Measurements from ENCODE around the gene DDX1. TPM values are rescaled to one million over a fixed set of nuclear protein-coding genes. Genes with fewer than 3 reads are reported as not detected.

Gene DDX1
- total RNA-seq, 1 donor from 2014 or later: 112 TPM

DNA sequence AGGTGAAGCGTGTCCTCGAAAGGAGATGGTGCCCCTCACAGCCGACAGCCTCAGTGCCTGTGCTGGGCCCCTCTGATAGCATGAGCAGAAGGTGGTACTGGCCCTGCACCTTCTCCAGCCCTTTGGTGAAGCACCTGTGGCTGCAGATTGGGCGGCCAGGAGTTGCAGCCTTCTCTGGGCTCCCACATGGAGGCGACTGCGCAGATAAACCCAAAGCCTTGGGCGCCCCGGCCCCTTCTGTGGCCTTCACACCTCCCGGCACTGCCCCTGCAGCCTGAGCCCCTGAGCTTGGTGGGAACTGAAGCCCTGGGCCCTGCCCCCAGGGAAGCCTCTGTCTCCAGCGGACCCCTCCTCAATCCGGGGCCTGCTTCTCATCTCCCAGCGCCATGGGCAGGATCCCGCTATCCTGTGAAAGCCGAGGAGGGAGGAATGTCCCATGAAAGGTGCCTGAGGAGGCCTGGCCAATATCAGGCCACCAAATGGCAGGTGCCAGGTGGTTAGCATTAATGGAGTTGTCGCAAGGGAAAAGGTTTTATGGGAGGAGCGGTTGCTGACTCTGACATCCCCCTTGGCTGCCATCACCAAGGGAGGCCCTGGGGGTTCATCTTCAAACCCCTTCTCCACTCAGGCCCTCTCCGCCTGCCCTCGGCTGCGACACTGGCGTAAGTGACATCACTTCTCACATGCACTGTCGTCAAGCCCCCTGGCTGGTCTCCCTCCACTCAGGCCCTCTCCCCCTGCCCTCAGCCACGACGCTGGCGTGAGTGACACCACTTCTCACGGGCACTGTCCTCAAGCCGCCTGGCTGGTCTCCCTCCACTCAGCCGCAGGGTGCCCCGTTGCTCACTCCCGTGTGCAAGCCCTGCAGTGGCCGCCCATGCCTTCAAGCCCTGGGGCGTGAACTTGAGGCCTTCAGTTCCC, 62.4 kb downstream of the DDX1 start:
- no peak for DNase-seq (ENCODE audit: low spot score)
- intact Hi-C loops (cut with DNase I): no loop called here

DNA sequence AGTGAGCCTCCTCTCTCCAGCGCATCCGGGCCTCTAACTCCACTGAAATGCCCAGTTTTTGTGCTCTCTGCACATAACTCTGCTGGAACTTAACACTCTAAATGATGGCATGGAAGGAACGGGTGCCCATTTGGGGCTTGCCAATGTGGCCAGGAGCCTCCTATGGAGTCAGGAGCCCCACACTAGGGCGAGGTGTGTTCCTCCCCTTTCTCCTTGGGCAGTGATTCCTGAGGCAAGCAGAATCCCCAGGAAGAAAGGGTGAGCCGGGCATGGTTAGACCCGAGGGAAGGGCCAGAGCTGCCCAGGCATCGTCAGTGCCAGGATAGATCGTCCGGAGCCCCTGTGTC, 63.0 kb downstream of the DDX1 start:
- intact Hi-C loops (cut with DNase I): no loop called here
- DNase-seq (ENCODE audit: low spot score): no peak

- DNase-seq (ENCODE audit: low spot score): no peak
- intact Hi-C loops (cut with DNase I): no loop called here
Observed at GRCh38 chr2:15655123-15655887, 63.6 kb downstream of the DDX1 start.

DNA sequence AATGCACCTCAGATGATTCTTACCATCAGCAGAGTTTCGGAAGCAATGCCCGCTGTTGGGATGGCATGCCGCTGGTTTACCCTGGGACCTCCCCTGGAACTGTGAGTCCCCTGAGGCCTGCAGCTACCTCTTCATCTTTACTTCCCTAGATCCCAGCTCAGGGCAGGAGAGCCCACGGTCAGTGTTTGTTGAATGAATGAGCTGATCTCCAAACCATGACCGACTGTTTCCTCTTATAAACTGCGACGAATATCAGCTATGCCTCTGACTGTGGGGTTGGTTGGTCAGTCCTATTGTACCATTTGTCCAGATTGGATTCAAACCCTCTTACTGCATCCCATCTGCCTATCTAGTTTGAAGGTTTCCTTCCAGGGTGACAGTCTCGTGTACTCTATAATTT, 64.4 kb downstream of the DDX1 start:
- DNase-seq (ENCODE audit: low spot score): no peak
- intact Hi-C loops (cut with DNase I): no loop called here

GRCh38 chr2:15657759-15658158, 66.1 kb downstream of the DDX1 start:
- no peak for DNase-seq (ENCODE audit: low spot score)
- intact Hi-C loops (cut with DNase I): no loop called here

DNA sequence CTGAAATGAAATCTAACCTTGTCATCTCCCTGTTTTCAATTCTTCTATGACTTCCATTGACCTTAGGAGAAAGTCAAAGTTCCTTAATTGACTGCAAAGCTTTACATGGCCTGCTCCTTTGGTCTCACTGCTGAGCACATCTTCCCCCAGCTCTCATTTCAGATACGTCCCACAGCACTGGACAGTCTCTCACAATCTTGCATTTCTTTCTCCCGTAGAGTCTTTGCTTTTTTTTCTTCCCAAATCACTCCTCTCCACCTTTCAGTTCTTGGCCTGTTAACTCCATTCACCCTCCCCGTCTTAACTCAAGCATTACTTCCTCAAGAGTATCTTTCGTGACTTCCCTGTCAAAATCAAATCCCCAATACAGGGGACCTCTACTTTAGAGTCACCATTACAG, 67.2 kb downstream of the DDX1 start:
- no peak for DNase-seq (ENCODE audit: low spot score)
- intact Hi-C loops (cut with DNase I): no loop called here

GRCh38 chr2:15660491-15661294, 69.0 kb downstream of the DDX1 start:
- intact Hi-C loops (cut with DNase I): no loop called here
- DNase-seq (ENCODE audit: low spot score): no peak

- intact Hi-C loops (cut with DNase I): no loop called here
- DNase-seq (ENCODE audit: low spot score): no peak
Observed at GRCh38 chr2:15661295-15661569, 69.6 kb downstream of the DDX1 start.

- intact Hi-C loops (cut with DNase I): no loop called here
- DNase-seq (ENCODE audit: low spot score): no peak
Observed at GRCh38 chr2:15662026-15662425, 70.4 kb downstream of the DDX1 start.

- DNase-seq (ENCODE audit: low spot score): no peak
- intact Hi-C loops (cut with DNase I): no loop called here
Observed at GRCh38 chr2:15662579-15662978, 70.9 kb downstream of the DDX1 start.

GRCh38 chr2:15663802-15664201, 72.1 kb downstream of the DDX1 start:
- intact Hi-C loops (cut with DNase I): no loop called here
- no peak for DNase-seq (ENCODE audit: low spot score)

GRCh38 chr2:15664273-15665066, 72.8 kb downstream of the DDX1 start:
- DNase-seq (ENCODE audit: low spot score): no peak
- intact Hi-C loops (cut with DNase I): no loop called here

DNA sequence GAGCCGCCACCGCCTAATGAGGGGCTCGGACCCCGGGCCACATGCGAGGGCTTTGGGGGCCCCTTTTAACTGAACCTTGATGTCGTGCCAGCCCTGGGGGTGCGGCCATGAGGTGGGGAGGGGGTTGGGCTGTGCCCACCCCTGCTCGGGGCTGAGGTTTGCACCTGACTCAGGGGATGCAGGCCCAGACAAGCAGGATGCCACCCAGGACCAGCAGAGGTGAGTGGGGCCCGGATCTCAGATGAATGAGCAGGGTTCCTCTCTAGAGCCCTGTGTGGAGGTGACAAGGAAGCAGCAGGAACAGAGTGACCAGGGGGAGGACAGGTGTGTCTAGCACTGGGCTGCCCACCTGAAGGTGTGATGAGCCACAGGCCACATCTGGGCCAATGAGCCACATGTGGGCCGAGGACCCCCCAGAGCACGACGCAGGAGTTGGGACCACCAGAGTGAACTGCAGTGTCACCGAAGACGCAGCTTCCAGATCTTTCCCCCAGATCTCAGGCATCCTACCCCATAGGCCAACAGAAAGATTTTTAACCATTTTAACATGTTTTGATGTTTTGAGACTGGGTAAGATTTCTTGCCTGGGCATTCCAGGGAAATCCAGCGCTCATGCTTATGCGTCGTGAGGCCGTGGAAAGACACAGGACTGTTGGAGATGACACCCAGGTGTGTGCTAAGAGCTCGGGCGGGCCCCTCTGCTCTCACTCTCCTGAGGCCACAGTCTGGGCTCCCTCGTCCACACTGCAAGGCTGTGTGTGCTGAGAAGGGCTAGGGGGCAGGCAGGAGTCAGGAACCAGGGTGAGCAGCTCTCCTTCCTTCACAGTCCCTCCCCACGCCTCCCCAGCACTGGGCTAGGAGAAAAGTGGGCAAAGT, 73.6 kb downstream of the DDX1 start:
- DNase-seq (ENCODE audit: low spot score): no peak
- intact Hi-C loops (cut with DNase I): no loop called here

GRCh38 chr2:15665943-15666460, 74.3 kb downstream of the DDX1 start:
- intact Hi-C loops (cut with DNase I): no loop called here
- no peak for DNase-seq (ENCODE audit: low spot score)

GRCh38 chr2:15666861-15667808, 75.5 kb downstream of the DDX1 start:
- intact Hi-C loops (cut with DNase I): no loop called here
- peak; percentile 60 for DNase-seq (ENCODE audit: low spot score)

DNA sequence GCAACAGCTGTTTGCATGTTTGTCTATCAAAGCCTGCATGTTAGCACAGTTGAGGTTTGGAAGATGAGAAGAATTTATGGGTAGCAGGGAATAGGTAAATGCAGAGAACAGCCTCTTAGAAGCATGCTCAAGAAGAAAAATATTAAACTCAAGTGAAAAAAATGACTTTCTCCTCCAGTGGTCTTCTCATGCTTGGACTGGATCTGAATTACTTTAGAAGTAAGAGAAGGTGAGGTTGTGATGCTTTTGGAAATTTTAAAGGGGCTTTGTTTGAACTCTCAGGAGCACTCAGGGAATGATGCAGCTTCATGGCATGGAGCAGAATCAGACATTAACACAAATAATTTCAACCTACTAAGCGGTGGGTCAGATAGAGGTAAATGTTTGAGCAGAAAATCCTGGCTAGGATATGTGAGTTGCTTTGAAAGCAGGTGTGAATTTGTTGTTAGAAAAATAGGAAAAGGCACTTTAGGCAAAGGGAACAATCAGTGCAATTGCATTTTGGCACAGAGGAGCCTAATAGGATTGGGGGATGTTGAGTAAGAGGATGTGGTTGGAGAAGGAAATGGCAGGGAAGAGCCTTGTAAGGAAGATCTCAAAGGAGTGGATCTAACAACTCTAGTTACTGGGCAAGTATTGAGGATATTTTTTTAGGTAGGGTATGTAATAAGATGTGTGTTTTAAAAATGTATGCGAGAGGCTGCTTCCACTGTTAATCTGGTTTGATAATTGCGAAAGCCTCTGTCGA, 76.3 kb downstream of the DDX1 start:
- intact Hi-C loops (cut with DNase I): no loop called here
- no peak for DNase-seq (ENCODE audit: low spot score)

Data from cardiac septum (tissue), 1 donor.